Upper lobe of right lung (tissue), 1 donor: ENCODE results near the gene ESRRG. TPM values are rescaled to one million over a fixed set of nuclear protein-coding genes. Genes with fewer than 3 reads are reported as not detected.

Experiments
- ATAC-seq: fragments of 200-7000 bp; cut with Tn5 transposase; one replicate; pipeline ENCODE4 v1.9.1; 2020; ENCODE audit warnings: mild to moderate bottlenecking, moderate library complexity
- DNase-seq: peaks from one replicate; pipeline ENCODE4 v3.0.0-alpha.2; 2020
- H3K27ac ChIP-seq: fragments of 200-600 bp; one replicate; pipeline ENCODE4 v1.8.0; 2022
- H3K27me3 ChIP-seq: fragments of 200-600 bp; one replicate; pipeline ENCODE4 v1.8.0; 2022; ENCODE audit warnings: mild to moderate bottlenecking
- H3K36me3 ChIP-seq: fragments of 200-600 bp; one replicate; pipeline ENCODE4 v1.8.0; 2022
- H3K4me1 ChIP-seq: fragments of 200-600 bp; one replicate; pipeline ENCODE4 v1.8.0; 2022
- H3K4me3 ChIP-seq: fragments of 200-600 bp; one replicate; pipeline ENCODE4 v1.8.0; 2022; ENCODE audit warnings: mild to moderate bottlenecking
- H3K9me3 ChIP-seq: fragments of 200-600 bp; one replicate; pipeline ENCODE4 v1.8.0; 2022
- CTCF ChIP-seq: fragments of 200-600 bp; IDR thresholded peaks from one replicate; pipeline ENCODE4 v1.8.0; 2022; ENCODE audit warnings: antibody characterized with exemption
- intact Hi-C: fragments of 100-400 bp; cut with DNase I; formaldehyde crosslinking; loops from one replicate; pipeline ENCODE4 v1.11.0; 2022
- total RNA-seq: library from RNA; stranded (reverse); fragmentation: NEBNext Ultra II Directional; extraction: Animal tissue kit (Norgen Biotek cat#: 25700); gene quantifications from one replicate; pipeline ENCODE4 v1.2.1, GENCODE V29; 2021
- donor health status: DM: no; HTN: yes; CAD: no; lungs with severe emphysema.

The ESRRG gene
- total RNA-seq, 1 donor from 2014 or later = 0.29 TPM

- TF ChIP-seq CTCF = no peak
- no peak for DNase-seq
- intact Hi-C loops = no loop called here
Observed at GRCh38 chr1:216500273-216500967, 222.8 kb downstream of the ESRRG start.

GRCh38 chr1:216499581-216500272 lies 223.5 kb downstream of the ESRRG start:
- Histone ChIP-seq H3K27me3 (no peaks in the 10 kb centered on the region), H3K9me3 (no peaks in the 10 kb centered on the region), H3K36me3 (no peaks in the 10 kb centered on the region), H3K4me3 (no peak overlapping the region), H3K27ac (no peak overlapping the region), H3K4me1 (no peaks in the 10 kb centered on the region)
- intact Hi-C loops = no loop called here
- no peak for TF ChIP-seq CTCF
- ATAC-seq (no peak), DNase-seq (no peak)

More at GRCh38 chr1:216500273-216500967, 222.8 kb downstream of the ESRRG start:
- no peak overlapping the region for H3K4me3 ChIP-seq
- H3K27me3 ChIP-seq = no peaks in the 10 kb centered on the region
- ATAC-seq = no peak
- no peaks in the 10 kb centered on the region for H3K36me3 ChIP-seq
- no peak overlapping the region for H3K27ac ChIP-seq
- no peaks in the 10 kb centered on the region for H3K4me1 ChIP-seq
- H3K9me3 ChIP-seq = no peaks in the 10 kb centered on the region

DNA sequence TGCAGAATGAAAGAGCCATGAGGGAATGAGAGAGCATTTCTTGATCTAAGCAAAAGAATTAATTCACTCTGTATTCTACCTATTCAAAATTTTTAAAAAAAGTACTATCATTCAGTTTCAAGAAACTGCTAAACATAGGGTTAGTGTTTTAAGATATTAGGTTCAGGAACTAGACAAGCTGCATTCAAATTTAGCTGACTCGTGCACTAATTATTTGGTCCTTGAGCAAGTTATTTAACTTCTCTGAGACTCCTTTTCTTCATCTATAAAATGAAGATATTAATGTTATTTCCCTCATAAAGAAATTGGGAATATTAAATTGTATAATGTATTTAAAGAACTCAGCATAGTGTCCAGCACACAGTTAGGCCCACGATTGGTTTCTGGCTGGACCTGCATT lies 225.0 kb downstream of the ESRRG start:
- DNase-seq (no peak), ATAC-seq (no peak)
- H3K4me1 ChIP-seq = no peaks in the 10 kb centered on the region
- H3K36me3 ChIP-seq = no peaks in the 10 kb centered on the region
- TF ChIP-seq CTCF = no peak
- H3K9me3 ChIP-seq = no peaks in the 10 kb centered on the region
- H3K4me3 ChIP-seq = no peak overlapping the region
- H3K27ac ChIP-seq = no peak overlapping the region
- intact Hi-C loops = no loop called here
- no peaks in the 10 kb centered on the region for H3K27me3 ChIP-seq

GRCh38 chr1:216485042-216485441 lies 238.2 kb downstream of the ESRRG start:
- no peak for ATAC-seq
- no peak for DNase-seq
- intact Hi-C loops = no loop called here
- TF ChIP-seq CTCF = no peak
- no peaks in the 10 kb centered on the region for H3K27me3 ChIP-seq
- no peak overlapping the region for H3K4me3 ChIP-seq
- H3K36me3 ChIP-seq = no peaks in the 10 kb centered on the region
- H3K9me3 ChIP-seq = no peaks in the 10 kb centered on the region
- H3K27ac ChIP-seq = no peak overlapping the region
- no peaks in the 10 kb centered on the region for H3K4me1 ChIP-seq

DNA sequence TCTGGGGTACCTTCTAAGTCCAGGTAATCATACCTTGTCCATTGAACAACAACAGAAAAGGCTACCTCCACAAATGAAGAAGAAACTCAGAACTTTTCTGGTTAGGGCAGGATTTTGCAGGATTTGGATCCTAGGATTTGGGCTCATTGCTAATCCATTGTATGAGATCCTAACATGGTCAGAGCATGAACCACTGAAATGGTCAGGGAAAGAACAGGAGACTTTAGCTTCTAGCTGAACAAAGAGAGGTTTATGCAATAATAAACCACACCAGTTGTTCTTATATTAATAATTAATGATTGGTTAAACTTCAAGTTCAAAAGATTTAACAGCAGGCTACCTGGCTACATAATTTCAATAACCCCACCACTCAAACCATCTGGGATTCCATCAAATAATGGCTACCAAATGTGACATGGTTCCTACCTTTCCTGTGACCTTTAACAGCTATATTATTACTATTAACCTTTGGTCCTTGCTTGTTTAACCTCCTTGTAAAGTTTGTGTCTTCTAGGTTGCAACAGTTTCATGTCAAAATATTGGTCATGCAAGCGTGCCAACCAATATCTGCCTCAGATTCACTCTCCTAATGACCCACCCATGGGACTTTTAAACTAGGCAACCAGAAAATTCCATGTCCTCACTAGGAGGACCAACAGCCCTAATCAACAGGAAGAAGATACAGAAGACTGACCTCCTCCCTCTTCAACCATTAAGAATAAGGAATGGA lies 239.4 kb downstream of the ESRRG start:
- Histone ChIP-seq H3K36me3 (no peaks in the 10 kb centered on the region), H3K4me1 (no peaks in the 10 kb centered on the region), H3K9me3 (no peaks in the 10 kb centered on the region), H3K27me3 (no peaks in the 10 kb centered on the region), H3K4me3 (no peak overlapping the region), H3K27ac (no peak overlapping the region)
- ATAC-seq (no peak), DNase-seq (no peak)
- no peak for TF ChIP-seq CTCF
- intact Hi-C loops = no loop called here
